T-helper 2 cell treated with Interferon-gamma antibody and Interleukin-4, amounts not matched to agents 5 μg/mL and 100 μg/mL, for 36 hours (primary cell): ENCODE results near the gene LRRC42.

Experiments used
- DNase-seq: peaks from one replicate; pipeline ENCODE4 v3.0.0; 2021; ENCODE audit warnings: low spot score
- H3K27ac Mint-ChIP-seq: one replicate; pipeline ENCODE4 v1.8.0; 2021; ENCODE audit warnings: mild to moderate bottlenecking, mixed read lengths
- H3K27me3 Mint-ChIP-seq: one replicate; pipeline ENCODE4 v1.8.0; 2021; ENCODE audit warnings: low read depth, mixed read lengths
- H3K36me3 Mint-ChIP-seq: one replicate; pipeline ENCODE4 v1.8.0; 2021; ENCODE audit warnings: low read depth, mixed read lengths
- H3K4me1 Mint-ChIP-seq: one replicate; pipeline ENCODE4 v1.8.0; 2021; ENCODE audit warnings: low read depth, mixed read lengths
- H3K4me3 Mint-ChIP-seq: one replicate; pipeline ENCODE4 v1.8.0; 2022; ENCODE audit warnings: mild to moderate bottlenecking, moderate library complexity, mixed read lengths
- H3K9me3 Mint-ChIP-seq: one replicate; pipeline ENCODE4 v1.8.0; 2021; ENCODE audit warnings: mixed read lengths

Gene LRRC42

GRCh38 chr1:53947172-53947907 lies 1.2 kb downstream of the LRRC42 start:
- Mint-ChIP-seq H3K27ac (peak overlapping the region; percentile 82), H3K9me3 (no peaks in the 10 kb centered on the region), H3K36me3 (peaks cover 14% of the 10 kb centered on the region), H3K4me3 (peak overlapping the region; percentile 83), H3K27me3 (no peaks in the 10 kb centered on the region), H3K4me1 (peaks cover 39% of the 10 kb centered on the region)
- DNase-seq: no peak

- Mint-ChIP-seq H3K36me3 (peaks cover 15% of the 10 kb centered on the region), H3K27me3 (no peaks in the 10 kb centered on the region), H3K9me3 (no peaks in the 10 kb centered on the region), H3K27ac (no peak overlapping the region), H3K4me3 (peak overlapping the region; percentile 11), H3K4me1 (peaks cover 33% of the 10 kb centered on the region)
- no peak for DNase-seq
Measured at GRCh38 chr1:53948291-53948690, 2.1 kb downstream of the LRRC42 start.

- no peaks in the 10 kb centered on the region for H3K27me3 Mint-ChIP-seq
- H3K4me1 Mint-ChIP-seq: peaks cover 24% of the 10 kb centered on the region
- no peak overlapping the region for H3K27ac Mint-ChIP-seq
- H3K36me3 Mint-ChIP-seq: peaks cover 12% of the 10 kb centered on the region
- no peak for DNase-seq
- H3K9me3 Mint-ChIP-seq: no peaks in the 10 kb centered on the region
- H3K4me3 Mint-ChIP-seq: no peak overlapping the region
Measured at GRCh38 chr1:53949023-53949990, 3.2 kb downstream of the LRRC42 start.

- H3K27me3 Mint-ChIP-seq: no peaks in the 10 kb centered on the region
- no peak overlapping the region for H3K27ac Mint-ChIP-seq
- H3K4me1 Mint-ChIP-seq: peaks cover 23% of the 10 kb centered on the region
- H3K4me3 Mint-ChIP-seq: no peak overlapping the region
- H3K9me3 Mint-ChIP-seq: no peaks in the 10 kb centered on the region
- no peak for DNase-seq
- peaks cover 10% of the 10 kb centered on the region for H3K36me3 Mint-ChIP-seq
Measured at GRCh38 chr1:53951697-53952096, 5.5 kb downstream of the LRRC42 start.

GRCh38 chr1:53954128-53954527 lies 8.0 kb downstream of the LRRC42 start:
- no peak overlapping the region for H3K27ac Mint-ChIP-seq
- DNase-seq: no peak
- no peaks in the 10 kb centered on the region for H3K27me3 Mint-ChIP-seq
- peaks cover 14% of the 10 kb centered on the region for H3K4me1 Mint-ChIP-seq
- H3K4me3 Mint-ChIP-seq: no peak overlapping the region
- H3K9me3 Mint-ChIP-seq: no peaks in the 10 kb centered on the region
- H3K36me3 Mint-ChIP-seq: peaks cover 16% of the 10 kb centered on the region

DNA sequence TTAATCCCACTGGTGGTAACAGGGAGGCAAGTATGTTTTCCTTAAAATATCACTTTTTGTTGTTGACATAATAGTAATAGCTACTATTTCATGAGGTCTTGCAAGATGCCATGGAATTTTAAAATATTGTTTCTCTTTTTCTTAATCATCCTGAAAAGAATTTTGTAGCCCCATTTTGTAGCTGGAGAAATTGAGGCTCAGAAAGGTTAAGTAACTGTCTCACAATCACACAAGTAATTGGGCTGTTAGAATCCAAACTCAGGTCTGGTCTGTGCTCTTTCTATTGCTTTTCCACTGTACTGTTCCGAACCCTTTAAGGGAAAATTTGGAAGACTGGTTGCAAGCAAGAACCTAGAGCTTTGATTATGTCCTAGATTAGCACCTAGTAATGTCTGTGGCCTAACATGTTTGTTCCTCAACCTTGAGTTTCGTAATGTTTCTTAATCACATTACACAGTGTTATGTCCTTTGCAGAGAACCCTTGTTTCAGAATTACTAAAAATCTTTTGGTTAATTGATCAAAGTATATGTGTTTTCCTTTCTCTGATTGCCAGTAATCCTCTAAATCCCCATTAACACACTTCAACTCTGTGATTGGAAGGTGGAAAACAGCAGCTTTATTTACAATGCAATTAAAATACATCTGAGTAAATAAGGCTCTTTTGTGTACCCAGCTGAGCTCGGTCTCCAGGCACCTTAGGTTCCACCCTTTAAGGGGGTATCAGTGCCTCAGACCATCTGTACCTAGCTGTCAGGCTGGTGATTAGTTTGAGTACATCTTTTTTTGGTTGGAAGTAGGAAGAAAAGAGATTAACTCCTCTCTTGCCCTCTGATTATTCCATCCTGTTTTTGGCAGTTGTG lies 10.4 kb downstream of the LRRC42 start:
- H3K4me1 Mint-ChIP-seq: peaks cover 12% of the 10 kb centered on the region
- no peak overlapping the region for H3K4me3 Mint-ChIP-seq
- DNase-seq: no peak
- H3K9me3 Mint-ChIP-seq: no peaks in the 10 kb centered on the region
- no peaks in the 10 kb centered on the region for H3K27me3 Mint-ChIP-seq
- H3K27ac Mint-ChIP-seq: peak overlapping the region; percentile 11
- peaks cover 22% of the 10 kb centered on the region for H3K36me3 Mint-ChIP-seq

- DNase-seq: no peak
- Mint-ChIP-seq H3K36me3 (peaks cover 25% of the 10 kb centered on the region), H3K27me3 (no peaks in the 10 kb centered on the region), H3K4me3 (no peak overlapping the region), H3K27ac (peak overlapping the region; percentile 11), H3K4me1 (peaks cover 12% of the 10 kb centered on the region), H3K9me3 (no peaks in the 10 kb centered on the region)
Measured at GRCh38 chr1:53957194-53957818, 11.2 kb downstream of the LRRC42 start.

- H3K9me3 Mint-ChIP-seq: no peaks in the 10 kb centered on the region
- no peak overlapping the region for H3K27ac Mint-ChIP-seq
- no peak overlapping the region for H3K4me3 Mint-ChIP-seq
- peaks cover 17% of the 10 kb centered on the region for H3K4me1 Mint-ChIP-seq
- no peaks in the 10 kb centered on the region for H3K27me3 Mint-ChIP-seq
- H3K36me3 Mint-ChIP-seq: peaks cover 33% of the 10 kb centered on the region
- no peak for DNase-seq
Measured at GRCh38 chr1:53959664-53960250, 13.6 kb downstream of the LRRC42 start.

DNA sequence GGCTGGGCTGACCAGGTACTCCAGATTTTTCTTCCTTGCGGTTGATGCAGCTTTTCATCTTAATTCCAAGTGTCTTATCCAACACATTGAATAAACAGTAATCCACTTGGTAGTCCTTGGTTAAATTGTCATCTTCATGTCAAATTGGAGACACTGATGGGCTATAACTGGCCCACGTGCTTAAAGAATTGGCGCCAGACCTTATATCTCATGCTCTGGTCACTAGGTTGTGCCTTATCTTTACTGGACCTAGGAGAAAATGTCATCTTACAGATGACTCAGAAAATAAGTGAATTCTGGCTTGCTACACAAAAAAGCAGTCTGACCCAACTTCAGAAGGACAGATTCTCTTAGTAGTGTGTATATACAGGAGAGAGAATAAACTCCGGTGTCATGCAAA lies 16.2 kb downstream of the LRRC42 start:
- Mint-ChIP-seq H3K36me3 (peaks cover 40% of the 10 kb centered on the region), H3K4me1 (peaks cover 7% of the 10 kb centered on the region), H3K27me3 (no peaks in the 10 kb centered on the region), H3K4me3 (no peak overlapping the region), H3K27ac (no peak overlapping the region), H3K9me3 (no peaks in the 10 kb centered on the region)
- DNase-seq: no peak

- Mint-ChIP-seq H3K27ac (no peak overlapping the region), H3K9me3 (no peaks in the 10 kb centered on the region), H3K27me3 (no peaks in the 10 kb centered on the region), H3K4me3 (no peak overlapping the region), H3K36me3 (peaks cover 43% of the 10 kb centered on the region), H3K4me1 (peaks cover 7% of the 10 kb centered on the region)
- DNase-seq: no peak
Measured at GRCh38 chr1:53963460-53963859, 17.3 kb downstream of the LRRC42 start.

GRCh38 chr1:53964109-53964508 lies 18.0 kb downstream of the LRRC42 start:
- H3K27ac Mint-ChIP-seq: peak overlapping the region; percentile 33

GRCh38 chr1:53966794-53967193 lies 20.6 kb downstream of the LRRC42 start:
- peaks cover 52% of the 10 kb centered on the region for H3K36me3 Mint-ChIP-seq
- no peaks in the 10 kb centered on the region for H3K9me3 Mint-ChIP-seq
- no peaks in the 10 kb centered on the region for H3K27me3 Mint-ChIP-seq
- H3K4me3 Mint-ChIP-seq: no peak overlapping the region
- no peak for DNase-seq
- peaks cover 7% of the 10 kb centered on the region for H3K4me1 Mint-ChIP-seq
- H3K27ac Mint-ChIP-seq: no peak overlapping the region

More at GRCh38 chr1:53964109-53964508, 18.0 kb downstream of the LRRC42 start:
- Mint-ChIP-seq H3K27me3 (no peaks in the 10 kb centered on the region), H3K4me3 (no peak overlapping the region), H3K4me1 (peaks cover 7% of the 10 kb centered on the region), H3K9me3 (no peaks in the 10 kb centered on the region), H3K36me3 (peaks cover 46% of the 10 kb centered on the region)
- no peak for DNase-seq
